Measurements from ENCODE around the gene AGAP1.
"Not testable (repeated sequence)": the region's sequence is repeated elsewhere in the genome, so short reads cannot be mapped to it uniquely, and the experiment has no call there.

AGAP1 gene

DNA sequence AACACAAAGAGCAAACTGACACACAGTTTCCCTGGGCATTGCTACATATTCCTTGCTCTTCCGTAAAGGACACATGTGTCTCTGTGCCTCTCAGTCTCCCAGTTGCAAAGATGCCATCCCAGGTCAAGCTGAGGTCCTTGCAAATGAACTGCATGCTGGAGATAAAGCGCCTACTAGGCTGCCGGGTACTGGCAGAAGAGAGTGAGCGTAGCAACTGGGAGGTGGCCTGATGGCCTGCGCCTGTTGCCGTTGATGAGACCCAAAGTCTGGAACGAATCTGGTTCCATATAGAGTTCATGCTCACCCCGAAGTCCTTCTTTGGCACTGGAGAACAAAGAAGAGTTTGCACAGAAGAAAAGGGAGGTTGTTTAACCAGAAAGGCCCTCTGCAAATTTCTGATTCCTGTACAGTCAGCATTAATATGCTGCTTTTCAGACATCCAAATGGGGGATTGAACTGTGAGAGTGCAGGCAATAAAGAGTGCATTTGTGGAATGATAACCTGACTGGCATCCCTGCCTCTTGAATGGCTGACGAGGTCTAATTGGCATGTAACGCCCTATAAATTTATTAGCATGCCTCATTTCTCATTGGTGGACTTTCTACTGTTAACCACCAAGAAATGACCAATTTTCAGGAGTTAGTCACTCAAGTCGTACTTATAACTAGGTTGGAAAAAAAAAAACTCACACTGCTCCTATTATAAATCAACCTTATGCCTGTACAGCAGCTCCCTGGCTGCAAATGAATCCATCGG, 595.6 kb downstream of the AGAP1 start:
- FAIRE-seq (no peak), DNase-seq (ENCODE audit: insufficient read length, low spot score) (no peak)

DNA sequence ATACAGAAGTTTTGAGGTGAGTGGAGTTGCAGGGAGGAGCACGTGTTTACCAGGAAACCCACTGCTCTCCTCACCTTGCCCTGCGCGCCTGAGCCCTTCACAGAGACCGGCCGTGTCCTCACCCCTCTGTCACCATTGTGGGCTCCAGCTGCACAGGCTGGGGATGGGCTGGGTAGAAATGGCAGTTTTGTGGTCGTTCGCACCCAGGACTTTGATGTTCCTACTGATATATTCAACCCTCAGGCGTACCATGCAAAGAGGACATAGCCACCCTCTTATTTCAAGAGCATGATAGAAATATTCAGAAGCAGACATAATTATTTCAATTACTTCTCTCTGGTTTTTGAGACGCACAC, 596.2 kb downstream of the AGAP1 start:
- DNase-seq (ENCODE audit: insufficient read length, low spot score): no peak
- no peak for FAIRE-seq

DNA sequence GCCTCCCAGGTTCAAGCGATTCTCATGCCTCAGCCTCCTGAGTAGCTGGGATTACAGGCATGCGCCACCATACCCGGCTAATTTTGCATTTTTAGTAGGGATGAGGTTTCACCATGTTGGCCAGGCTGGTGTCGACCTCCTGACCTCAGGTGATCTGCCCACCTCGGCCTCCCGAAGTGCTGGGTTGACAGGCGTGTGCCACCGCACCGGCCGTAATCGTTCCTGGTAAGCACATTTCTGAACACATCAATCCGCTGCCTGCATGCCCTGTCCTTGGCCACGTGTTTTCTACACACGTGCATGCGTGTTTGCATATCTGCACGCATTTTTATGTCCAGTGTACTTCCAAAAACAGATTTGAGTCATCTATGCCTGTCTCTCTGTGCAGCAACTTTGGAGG, 597.0 kb downstream of the AGAP1 start:
- FAIRE-seq; DNase-seq (ENCODE audit: insufficient read length, low spot score): not testable (repeated sequence)

DNA sequence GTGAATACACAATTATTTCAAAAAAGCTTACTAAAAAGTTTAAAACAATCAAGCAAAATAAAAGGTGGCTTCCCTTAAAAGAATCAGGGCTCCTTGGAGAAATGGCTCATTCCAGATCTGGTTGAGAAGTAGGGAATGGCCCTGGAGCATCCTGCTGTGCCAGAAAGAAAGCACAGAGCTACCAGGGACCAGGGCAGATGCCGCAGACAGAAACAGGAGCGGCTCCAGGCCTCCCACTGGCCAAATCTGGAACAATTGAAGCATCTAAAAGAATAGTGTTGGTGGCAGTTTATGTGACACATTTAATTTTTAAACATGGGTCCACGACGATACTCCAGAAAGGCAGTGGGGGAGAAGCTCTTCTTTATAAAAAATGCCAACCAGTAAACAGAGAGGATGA, 598.9 kb downstream of the AGAP1 start:
- FAIRE-seq (no peak), DNase-seq (ENCODE audit: insufficient read length, low spot score) (no peak)

DNA sequence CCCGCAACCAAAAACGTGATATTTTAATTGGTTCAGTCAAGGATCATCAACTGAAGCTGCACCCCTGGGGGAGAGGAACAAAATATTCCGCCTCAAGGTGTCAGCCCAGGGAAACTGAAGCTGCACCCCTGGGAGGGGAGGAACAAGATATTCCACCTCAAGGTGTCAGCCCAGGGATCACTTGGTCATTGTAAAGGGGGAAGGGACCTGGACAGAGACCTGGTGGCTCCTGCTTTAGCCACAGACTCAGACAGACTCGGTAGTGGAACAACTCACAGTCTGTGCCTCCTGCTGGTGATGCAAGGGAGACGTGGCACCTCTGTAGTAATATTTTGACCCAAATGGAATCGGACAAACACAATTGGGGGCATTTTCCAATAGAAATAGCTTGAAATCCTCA, 599.3 kb downstream of the AGAP1 start:
- DNase-seq (ENCODE audit: insufficient read length, low spot score) (no peak), FAIRE-seq (no peak)

DNA sequence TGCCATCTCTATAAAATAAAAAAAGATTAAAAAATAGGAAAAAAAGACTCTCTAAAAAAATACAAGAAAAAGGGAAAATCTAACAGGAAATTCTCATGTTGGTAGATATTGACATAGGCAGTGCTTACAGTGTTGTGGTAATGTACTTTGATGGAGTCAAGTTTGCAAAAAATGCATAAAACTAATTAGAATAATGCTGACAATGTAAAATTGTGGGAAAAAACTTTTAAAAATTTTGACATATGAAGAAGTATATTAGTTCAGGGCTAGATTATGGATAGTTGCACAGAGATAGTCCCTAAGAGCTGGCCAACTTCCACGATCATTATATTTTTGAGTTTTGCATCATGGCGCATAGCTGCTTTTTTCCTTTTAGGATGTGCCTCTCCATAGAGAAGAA, 601.7 kb downstream of the AGAP1 start:
- FAIRE-seq: no peak
- DNase-seq (ENCODE audit: insufficient read length, low spot score): no peak

DNA sequence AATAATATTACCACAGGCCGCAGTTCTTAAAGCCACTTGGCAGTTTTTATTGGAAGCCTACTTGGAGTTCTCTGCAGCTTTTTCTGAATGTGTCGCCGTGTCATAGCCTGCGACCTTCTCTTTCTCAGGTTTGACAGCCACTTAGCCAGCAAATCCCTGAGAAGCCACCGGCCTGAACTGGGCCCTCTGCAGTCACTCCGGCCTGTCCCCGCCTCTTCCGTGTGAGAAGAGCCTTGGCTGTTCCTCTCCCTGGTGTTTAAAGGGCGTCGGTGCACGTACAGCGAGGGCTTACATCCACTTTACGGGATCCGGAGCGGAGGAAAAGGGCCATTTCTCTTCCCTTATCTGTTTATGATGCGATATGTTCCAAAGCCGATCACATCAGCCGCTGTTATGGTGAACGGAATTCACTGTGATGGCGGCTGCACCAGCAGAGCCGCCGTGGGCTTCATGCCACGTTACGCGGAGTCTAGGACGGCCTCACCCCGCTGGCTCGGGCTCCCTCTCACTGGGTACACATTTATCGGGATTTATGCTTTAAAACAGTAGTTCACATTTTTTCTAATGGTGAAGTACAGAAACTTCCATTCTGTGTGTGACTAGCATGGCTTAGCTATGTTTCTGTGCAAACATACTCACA, 607.6 kb downstream of the AGAP1 start:
- DNase-seq (ENCODE audit: insufficient read length, low spot score) (no peak), FAIRE-seq (no peak)

DNA sequence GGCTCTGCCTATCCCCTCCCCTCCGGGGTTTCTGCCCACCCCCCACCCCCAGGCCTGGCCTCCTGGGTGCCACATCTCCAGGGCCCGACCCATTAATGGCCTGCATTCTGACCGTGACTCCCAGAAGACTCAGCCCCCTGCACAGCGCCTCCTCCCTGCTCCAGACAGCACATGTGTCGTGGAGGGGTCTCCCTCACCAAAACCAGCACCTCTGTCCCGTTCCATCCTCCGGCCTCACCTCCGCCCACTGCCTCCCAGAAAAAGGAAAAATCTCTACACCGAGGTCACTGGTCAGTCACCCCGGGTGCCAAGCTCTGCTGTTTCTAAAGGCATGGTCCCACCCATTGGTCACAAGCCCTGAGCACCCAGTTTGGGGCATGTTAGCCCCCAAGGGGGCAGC, 609.1 kb downstream of the AGAP1 start:
- FAIRE-seq (no peak), DNase-seq (ENCODE audit: insufficient read length, low spot score) (no peak)

DNA sequence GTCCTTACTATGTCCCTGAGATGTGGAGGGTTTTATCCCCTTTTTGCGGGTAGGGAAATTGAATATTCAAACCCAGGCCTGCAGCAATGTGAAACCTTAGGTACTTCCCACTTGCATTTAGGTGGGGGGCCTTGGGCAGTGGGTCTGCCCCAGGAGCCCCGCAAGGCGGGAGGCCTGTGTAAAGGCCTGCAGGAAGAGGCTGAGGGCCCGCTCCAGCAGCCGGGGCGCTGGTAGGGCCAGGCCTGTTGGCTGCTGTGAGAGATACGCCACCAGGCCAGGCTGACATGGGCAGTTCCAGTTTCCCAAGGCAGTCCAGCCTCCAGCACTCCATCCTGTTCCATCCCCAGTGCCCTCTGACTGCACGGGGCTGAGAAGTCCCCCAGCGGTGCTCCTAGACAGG, 610.1 kb downstream of the AGAP1 start:
- DNase-seq (ENCODE audit: insufficient read length, low spot score) (no peak), FAIRE-seq (no peak)

DNA sequence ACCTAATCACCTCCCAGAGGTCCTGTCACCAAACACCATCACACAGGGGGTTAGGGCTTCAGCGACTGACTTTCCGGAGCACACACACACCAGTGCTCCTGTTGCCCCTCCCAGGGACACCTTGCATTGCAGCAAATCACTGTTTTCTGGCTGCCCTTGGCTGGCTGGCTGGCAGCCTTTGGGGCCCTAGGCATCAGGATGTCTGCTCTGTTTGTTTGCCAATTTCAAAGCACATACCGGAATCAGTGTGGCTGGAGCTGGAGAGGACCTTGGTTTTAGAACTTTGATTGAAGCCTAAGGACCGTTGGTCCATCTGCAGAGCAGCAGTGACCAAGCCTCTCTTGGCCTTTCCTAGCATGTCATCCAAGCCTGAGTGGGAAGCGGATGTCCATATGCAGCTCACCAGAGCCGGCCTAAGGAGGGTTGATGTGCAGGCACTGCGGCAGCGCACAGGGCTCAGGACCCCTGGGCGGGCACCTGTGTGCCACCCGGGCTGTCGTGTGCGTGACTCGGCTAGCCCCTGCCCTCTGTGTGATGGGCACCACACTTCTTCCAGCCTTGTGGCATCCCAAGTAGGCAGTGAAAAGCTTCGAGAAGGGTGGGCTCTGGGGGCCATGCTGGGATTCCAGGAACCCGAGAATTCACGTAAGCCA, 612.2 kb downstream of the AGAP1 start:
- DNase-seq (ENCODE audit: insufficient read length, low spot score) (no peak), FAIRE-seq (no peak)

DNA sequence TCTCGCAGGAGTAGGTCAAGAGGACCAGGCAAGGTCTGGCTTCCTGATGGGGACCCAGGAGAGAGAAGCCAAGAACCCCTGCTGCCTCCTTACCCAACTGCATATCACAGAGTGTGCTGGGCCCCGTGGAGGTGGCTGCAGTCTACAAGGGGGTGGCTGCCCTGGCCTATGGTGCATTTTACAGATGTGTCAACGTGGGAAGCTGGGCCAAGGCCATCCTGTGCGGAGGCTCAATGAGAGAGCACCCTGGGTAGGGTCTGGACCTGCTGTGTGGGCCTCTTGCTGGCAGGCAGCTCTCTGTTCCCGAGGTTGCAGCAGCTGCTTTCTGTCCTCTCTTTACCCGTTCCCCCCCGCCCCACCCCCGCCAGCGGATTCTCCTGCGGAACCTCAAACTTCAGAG, 612.9 kb downstream of the AGAP1 start:
- FAIRE-seq: no peak
- no peak for DNase-seq (ENCODE audit: insufficient read length, low spot score)

DNA sequence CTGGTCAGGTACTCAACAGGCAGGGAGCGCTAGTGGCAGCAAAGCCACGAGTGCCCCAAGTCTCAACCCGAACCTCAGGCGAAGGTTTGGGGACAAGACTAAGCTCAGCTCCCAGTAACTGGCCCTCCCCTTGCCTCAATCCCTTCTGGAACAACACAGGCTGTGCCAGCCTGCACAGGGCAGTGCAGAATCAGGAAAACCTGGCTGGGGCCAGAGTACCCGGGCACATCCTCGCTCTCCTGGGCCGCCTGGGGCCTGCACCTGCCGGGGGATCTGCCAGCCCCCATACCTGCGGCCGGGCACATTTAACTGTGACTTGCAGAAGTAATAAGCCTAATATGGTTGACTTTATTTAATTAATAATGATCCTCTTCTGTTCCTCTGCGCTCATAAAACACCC, 613.7 kb downstream of the AGAP1 start:
- FAIRE-seq: no peak
- no peak for DNase-seq (ENCODE audit: insufficient read length, low spot score)

DNA sequence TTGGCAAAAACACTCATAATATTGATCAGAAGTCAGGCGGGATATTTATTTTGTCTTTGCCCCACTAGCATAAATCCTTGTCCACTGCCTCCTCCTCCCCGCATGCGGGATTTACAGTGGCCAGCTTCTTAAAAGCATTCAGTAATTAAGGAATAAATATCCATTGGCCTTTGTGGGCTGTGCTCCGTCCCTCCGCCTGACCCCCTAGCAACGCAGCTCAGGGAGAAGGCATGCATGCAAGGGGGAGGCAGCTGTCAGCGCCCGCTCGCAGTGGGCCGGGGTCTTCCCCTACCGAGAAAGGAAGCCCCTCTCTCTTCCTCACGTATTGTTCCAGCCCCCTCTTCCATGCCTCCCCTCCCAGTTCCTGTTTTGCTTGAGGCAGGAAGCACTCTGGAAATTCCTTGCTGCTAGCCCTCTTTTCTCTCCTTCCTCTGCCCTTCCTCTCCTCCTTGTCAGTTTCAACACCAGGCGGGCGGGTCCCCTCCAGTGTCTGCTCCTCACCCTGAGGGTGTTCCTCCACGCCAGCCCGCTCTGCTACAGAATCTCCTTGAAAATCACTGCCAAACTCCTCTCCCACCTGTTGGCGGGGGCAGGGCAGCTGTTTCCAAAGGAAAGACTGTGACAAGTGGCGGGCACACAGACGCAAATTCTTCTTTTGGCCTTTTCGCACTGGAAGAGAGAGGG, 614.2 kb downstream of the AGAP1 start:
- FAIRE-seq: no peak
- no peak for DNase-seq (ENCODE audit: insufficient read length, low spot score)

DNA sequence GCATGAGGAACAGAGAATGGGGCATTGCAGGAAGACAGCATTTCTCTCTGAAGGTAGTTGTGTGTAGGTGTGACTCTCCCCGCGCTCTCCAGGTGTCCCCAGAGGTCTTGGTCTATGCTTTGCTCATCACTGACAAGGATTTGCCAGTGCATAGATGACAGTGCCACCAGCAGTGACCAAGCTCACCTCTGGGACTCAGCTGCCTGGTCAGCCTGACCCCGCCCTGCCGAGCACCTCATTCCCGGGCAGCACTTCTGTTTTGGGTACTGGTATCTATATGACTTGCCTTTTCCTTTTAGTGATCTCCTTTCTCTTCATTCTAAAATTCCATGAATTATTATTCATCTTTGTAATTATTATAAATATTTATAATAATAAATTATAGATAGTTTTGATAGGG, 615.2 kb downstream of the AGAP1 start:
- FAIRE-seq (no peak), DNase-seq (ENCODE audit: insufficient read length, low spot score) (no peak)

DNA sequence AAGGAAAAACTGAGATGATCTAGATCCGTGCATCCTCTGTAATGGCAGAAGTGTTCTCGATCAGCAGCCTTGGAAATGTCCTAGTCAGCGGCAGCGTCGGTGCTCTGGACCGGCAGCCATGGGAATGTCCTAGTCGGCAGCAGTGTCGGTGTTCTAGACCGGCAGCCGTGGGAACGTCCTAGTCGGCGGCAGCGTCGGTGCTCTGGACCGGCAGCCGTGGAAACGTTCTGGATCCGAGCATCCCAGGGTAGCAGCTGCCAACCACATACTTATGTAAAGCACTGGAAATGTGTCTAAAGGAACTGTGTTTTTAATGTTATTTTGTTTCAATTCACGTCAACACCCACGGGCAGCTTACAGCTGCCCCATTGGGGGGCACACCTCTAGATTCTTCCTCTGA, 615.6 kb downstream of the AGAP1 start:
- FAIRE-seq (no peak), DNase-seq (ENCODE audit: insufficient read length, low spot score) (no peak)

DNA sequence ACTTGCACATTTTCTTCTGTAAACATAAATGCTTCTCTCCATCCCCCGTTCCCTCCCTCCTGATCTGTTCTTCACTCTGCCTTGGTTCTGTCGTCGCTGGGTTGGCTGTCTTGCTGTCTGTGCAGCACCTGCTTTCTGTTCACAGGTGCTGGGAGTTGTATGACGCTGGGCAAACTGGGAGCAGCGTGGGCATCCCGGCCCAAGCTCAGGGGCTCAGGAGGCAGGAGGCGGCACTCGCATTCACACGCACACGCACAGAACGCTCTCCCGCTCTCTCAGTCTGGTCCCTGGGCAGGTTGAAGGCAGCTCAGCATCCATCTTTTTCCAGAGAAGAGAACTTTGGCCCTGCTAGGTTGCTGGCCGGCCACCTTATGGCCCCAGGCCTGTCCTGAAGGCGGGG, 618.6 kb downstream of the AGAP1 start:
- DNase-seq (ENCODE audit: insufficient read length, low spot score) (no peak), FAIRE-seq (no peak)

DNA sequence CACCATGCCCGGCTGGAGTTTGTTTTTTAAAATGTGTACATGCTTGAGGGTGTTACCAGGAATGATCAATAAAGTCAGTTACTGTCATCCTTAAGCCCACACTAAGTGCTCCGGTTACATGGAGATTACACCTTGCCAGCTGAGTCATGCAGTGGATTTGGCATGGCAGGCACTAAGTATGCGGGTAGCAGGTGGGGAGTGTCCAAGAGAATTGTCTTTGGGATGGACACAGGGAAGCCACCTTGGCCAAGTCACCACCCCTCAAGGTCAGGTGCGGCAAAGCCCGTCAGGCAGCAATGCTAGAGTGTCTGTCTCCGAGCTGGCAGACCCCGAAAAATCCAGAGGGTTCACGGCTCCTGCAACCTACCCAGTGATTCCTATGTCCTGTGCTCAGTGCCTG, 619.6 kb downstream of the AGAP1 start:
- no peak for FAIRE-seq
- DNase-seq (ENCODE audit: insufficient read length, low spot score): no peak

DNA sequence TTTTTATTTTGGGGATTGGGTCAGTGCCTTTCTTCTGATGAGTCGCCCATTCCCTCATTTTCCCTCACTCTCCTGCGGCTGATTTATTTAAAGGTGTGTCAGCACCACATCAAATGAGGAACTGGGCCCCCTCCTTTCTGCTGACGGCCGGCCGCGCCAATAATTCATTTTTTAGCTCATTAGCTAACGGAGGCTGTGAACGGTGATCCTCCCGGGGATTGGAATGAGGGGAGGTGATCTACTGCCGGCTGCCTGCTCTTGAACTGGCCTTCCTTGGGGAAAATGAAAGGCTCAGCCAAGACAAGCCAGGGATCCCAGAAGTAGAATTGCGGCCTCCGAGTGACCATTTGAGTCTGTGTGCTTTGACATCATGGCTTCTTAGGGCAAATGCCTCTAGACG, 620.1 kb downstream of the AGAP1 start:
- FAIRE-seq: no peak
- no peak for DNase-seq (ENCODE audit: insufficient read length, low spot score)

DNA sequence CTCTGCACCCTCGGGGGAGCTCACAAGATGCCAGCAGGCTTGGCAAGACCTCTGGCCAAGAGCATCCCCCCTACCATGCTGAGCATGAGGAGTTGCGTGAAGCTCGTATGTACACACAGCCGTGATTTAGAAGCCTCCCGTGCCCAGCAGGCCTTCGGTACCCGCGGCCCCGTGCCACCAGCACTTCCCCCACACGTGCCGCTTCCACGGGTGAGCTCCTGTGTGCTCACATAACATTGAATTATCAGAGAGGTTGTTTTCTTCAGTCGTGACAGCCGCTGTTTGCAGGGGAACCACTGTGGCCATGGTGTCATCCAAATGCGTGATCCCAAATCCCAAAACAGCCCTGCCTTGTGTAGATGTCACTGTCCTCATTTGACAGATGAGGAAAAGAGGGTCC, 621.1 kb downstream of the AGAP1 start:
- no peak for DNase-seq (ENCODE audit: insufficient read length, low spot score)
- no peak for FAIRE-seq

DNA sequence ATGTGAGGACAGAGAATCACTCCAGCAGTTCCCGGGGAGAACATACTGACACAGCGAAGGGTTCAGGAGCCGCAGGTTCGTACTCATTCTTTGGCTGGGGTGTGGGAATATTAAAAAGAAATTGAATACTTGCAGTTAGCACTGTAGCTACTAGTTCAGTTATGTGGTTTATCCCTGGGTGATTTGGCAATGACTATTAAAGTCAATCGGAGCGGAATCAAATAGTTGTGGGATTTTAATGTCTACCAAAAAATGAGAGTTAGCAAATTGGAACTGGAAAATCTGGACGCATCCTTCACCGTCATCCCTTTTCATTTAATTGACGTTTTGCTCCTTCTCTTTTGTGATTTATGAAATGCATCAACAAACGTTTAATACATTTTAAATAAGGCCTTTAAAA, 623.6 kb downstream of the AGAP1 start:
- FAIRE-seq (no peak), DNase-seq (ENCODE audit: insufficient read length, low spot score) (no peak)

DNA sequence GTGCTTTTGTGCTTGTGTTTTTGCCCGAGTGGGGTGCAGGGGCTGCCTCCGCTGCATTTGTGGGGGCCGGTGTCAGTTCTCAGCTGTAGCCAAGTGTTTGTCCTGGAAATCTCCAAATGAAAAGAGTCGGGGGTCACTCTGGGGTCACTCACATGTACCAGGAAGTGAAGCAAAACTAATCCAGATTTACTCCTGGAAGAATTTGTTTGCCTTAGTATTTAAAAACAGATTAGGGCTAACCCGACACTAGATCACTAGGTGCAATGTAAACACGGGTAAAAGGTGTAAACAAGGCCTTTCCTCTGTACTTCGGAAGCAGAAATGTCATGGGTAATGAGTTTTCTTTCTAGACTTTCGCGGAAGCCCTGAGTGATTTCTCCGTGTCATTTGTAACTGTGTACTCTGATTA, 624.0 kb downstream of the AGAP1 start:
- FAIRE-seq (no peak), DNase-seq (ENCODE audit: insufficient read length, low spot score) (no peak)

DNA sequence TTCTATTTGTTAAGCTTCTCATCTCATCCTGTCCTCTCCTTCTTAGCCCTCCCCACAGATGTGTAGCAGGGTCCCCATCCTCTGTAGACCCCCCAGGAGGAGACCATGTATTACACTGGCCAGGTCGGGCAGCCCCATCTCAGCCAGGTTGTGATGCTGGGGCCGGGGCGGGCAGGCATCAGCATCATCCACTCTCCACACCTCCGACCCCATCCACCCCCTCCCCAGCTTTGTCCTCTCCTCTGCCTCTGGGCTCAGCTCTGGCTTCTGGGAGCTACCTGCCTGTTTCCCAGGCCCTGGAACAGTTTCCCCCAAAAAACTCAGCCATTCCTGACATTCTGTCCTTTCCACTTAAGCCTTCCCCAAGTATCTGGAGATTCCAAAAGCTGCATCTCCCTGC, 625.2 kb downstream of the AGAP1 start:
- FAIRE-seq: no peak
- DNase-seq (ENCODE audit: insufficient read length, low spot score): no peak
